ENCODE measurements around the gene HOXC11. TPM values are rescaled to one million over a fixed set of nuclear protein-coding genes. Genes with fewer than 3 reads are reported as not detected.

HOXC11 gene
- total RNA-seq, 4 donors from 2014 or later = not detected

GRCh38 chr12:53963005-53963404 is 9.9 kb upstream of the HOXC11 start:
- no peak for DNase-seq
- no peaks in the 10 kb centered on the region for H3K36me3 ChIP-seq
- H3K27ac ChIP-seq = no peak overlapping the region
- in situ Hi-C loops (cut with MboI; ENCODE audit: low pct_ligation_motif_present in 1 of 4, low pct_unique_long_range_greater_than_20kb in 1 of 4, low sequenced_read_pairs in 3 of 4) (no loop called here), intact Hi-C loops (cut with DNase I; ENCODE audit: low total_unique reads) (no loop called here)
- H3K4me3 ChIP-seq = no peak overlapping the region
- no peak for TF ChIP-seq POLR2AphosphoS5 (IDR thresholded peaks at IDR 0.05)
- TF ChIP-seq EP300 (IDR thresholded peaks at IDR 0.05; ENCODE audit: low read depth) = no peak
- no peak for TF ChIP-seq POLR2A (IDR thresholded peaks at IDR 0.05)
- TF ChIP-seq CTCF (IDR thresholded peaks at IDR 0.05) = no peak
- WGBS, 2 donors (ENCODE audit: low coverage in 1 of 2) = 48 to 71% methylated on average over 1 to 7 of the region's 7 CpGs
- H3K27me3 ChIP-seq = peaks cover 100% of the 10 kb centered on the region
- H3K9me3 ChIP-seq = no peaks in the 10 kb centered on the region
- peaks cover 0 to 22% (median 6%) of the 10 kb centered on the region in 4 donors for H3K4me1 ChIP-seq

- Histone ChIP-seq H3K9me3 (no peaks in the 10 kb centered on the region), H3K36me3 (no peaks in the 10 kb centered on the region), H3K27ac (no peak overlapping the region), H3K27me3 (peaks cover 100% of the 10 kb centered on the region), H3K4me3 (no peak overlapping the region), H3K4me1 (peaks cover 0 to 22% (median 6%) of the 10 kb centered on the region in 4 donors)
- TF ChIP-seq CTCF (IDR thresholded peaks at IDR 0.05) = no peak
- TF ChIP-seq EP300 (IDR thresholded peaks at IDR 0.05; ENCODE audit: low read depth) = no peak
- TF ChIP-seq POLR2AphosphoS5 (IDR thresholded peaks at IDR 0.05) = no peak
- no peak for TF ChIP-seq POLR2A (IDR thresholded peaks at IDR 0.05)
- 14 to 25% methylated on average over 10 to 38 of the region's 38 CpGs for WGBS, 2 donors (ENCODE audit: low coverage in 1 of 2)
- intact Hi-C loops (cut with DNase I; ENCODE audit: low total_unique reads) = no loop called here
- DNase-seq = no peak
- in situ Hi-C loops (cut with MboI; ENCODE audit: low pct_ligation_motif_present in 1 of 4, low pct_unique_long_range_greater_than_20kb in 1 of 4, low sequenced_read_pairs in 3 of 4) = no loop called here
Observed at GRCh38 chr12:53963434-53964314, 9.3 kb upstream of the HOXC11 start.

- in situ Hi-C loops (cut with MboI; ENCODE audit: low pct_ligation_motif_present in 1 of 4, low pct_unique_long_range_greater_than_20kb in 1 of 4, low sequenced_read_pairs in 3 of 4) (no loop called here), intact Hi-C loops (cut with DNase I; ENCODE audit: low total_unique reads) (no loop called here)
- DNase-seq = no peak
- H3K4me3 ChIP-seq = no peak overlapping the region
- H3K4me1 ChIP-seq = peaks cover 0 to 22% (median 6%) of the 10 kb centered on the region in 4 donors
- no peaks in the 10 kb centered on the region for H3K36me3 ChIP-seq
- no peaks in the 10 kb centered on the region for H3K9me3 ChIP-seq
- H3K27ac ChIP-seq = no peak overlapping the region
- TF ChIP-seq POLR2AphosphoS5 (IDR thresholded peaks at IDR 0.05) (no peak), POLR2A (IDR thresholded peaks at IDR 0.05) (no peak), CTCF (IDR thresholded peaks at IDR 0.05) (no peak), EP300 (IDR thresholded peaks at IDR 0.05; ENCODE audit: low read depth) (no peak)
- WGBS, 2 donors (ENCODE audit: low coverage in 1 of 2) = 0 to 14% methylated on average over 1 to 2 of the region's 2 CpGs
- H3K27me3 ChIP-seq = peaks cover 100% of the 10 kb centered on the region
Observed at GRCh38 chr12:53964315-53964713, 8.6 kb upstream of the HOXC11 start.

- H3K4me1 ChIP-seq = peaks cover 0 to 22% (median 6%) of the 10 kb centered on the region in 4 donors
- peaks cover 100% of the 10 kb centered on the region for H3K27me3 ChIP-seq
- no peak overlapping the region for H3K4me3 ChIP-seq
- no peaks in the 10 kb centered on the region for H3K9me3 ChIP-seq
- intact Hi-C loops (cut with DNase I; ENCODE audit: low total_unique reads) = no loop called here
- in situ Hi-C loops (cut with MboI; ENCODE audit: low pct_ligation_motif_present in 1 of 4, low pct_unique_long_range_greater_than_20kb in 1 of 4, low sequenced_read_pairs in 3 of 4) = no loop called here
- DNase-seq = no peak
- TF ChIP-seq POLR2A (IDR thresholded peaks at IDR 0.05) (no peak), POLR2AphosphoS5 (IDR thresholded peaks at IDR 0.05) (no peak), EP300 (IDR thresholded peaks at IDR 0.05; ENCODE audit: low read depth) (no peak), CTCF (IDR thresholded peaks at IDR 0.05) (no peak)
- WGBS, 2 donors (ENCODE audit: low coverage in 1 of 2) = 0 to 7% methylated on average over 3 to 18 of the region's 18 CpGs
- peak overlapping the region in 1 of 4 donors; percentile 55 for H3K27ac ChIP-seq
- H3K36me3 ChIP-seq = no peaks in the 10 kb centered on the region
Observed at GRCh38 chr12:53965281-53966084, 7.4 kb upstream of the HOXC11 start.

All from transverse colon (tissue), 4 donors.